Hepatocyte (in vitro differentiated cells): Measurements from ENCODE around the gene BCL2A1.
"Not testable (repeated sequence)": the region's sequence is repeated elsewhere in the genome, so short reads cannot be mapped to it uniquely, and the experiment has no call there.

Experiments used
- CTCF ChIP-seq: fragments of 200-600 bp; sonication (generic); IDR thresholded peaks from 2 replicates; pipeline ENCODE4 v1.5.1; 2016; ENCODE audit warnings: antibody characterized with exemption, mild to moderate bottlenecking; ENCODE audit not compliant: poor library complexity
- EZH2phosphoT487 ChIP-seq: fragments of 200-600 bp; sonication (generic); IDR thresholded peaks from one replicate; pipeline ENCODE4 v1.6.1; 2018; ENCODE audit warnings: antibody characterized with exemption, mild to moderate bottlenecking, low read depth, moderate library complexity; ENCODE audit not compliant: unreplicated experiment, severe bottlenecking

GRCh38 chr15:79962921-79963320 is 8.1 kb downstream of the BCL2A1 start:
- TF ChIP-seq CTCF, EZH2phosphoT487: not testable (repeated sequence)
